OCI-LY1 (cell line): ENCODE data around the gene MAP1A.

Experiments
- H2AFZ ChIP-seq: fragments of 200-600 bp; sonication (generic), shearing (Covaris generic); 2 replicates; pipeline ENCODE4 v1.6.0; 2014; ENCODE audit warnings: antibody characterized with exemption, mild to moderate bottlenecking, low read length
- H3F3A ChIP-seq: fragments of 200-600 bp; sonication (generic), shearing (Covaris generic); 2 replicates; pipeline ENCODE4 v1.6.0; 2014; ENCODE audit warnings: mild to moderate bottlenecking, antibody characterized with exemption, low read length, moderate library complexity; ENCODE audit not compliant: insufficient read depth
- H3K27ac ChIP-seq: fragments of 200-600 bp; sonication (generic); 2 replicates; pipeline ENCODE4 v1.5.1; 2014; ENCODE audit warnings: low read length, mixed run types, mild to moderate bottlenecking, low read depth; ENCODE audit not compliant: poor library complexity, severe bottlenecking
- H3K27me3 ChIP-seq: fragments of 200-600 bp; sonication (generic); 2 replicates; pipeline ENCODE4 v1.6.0; 2014; ENCODE audit warnings: antibody characterized with exemption, mild to moderate bottlenecking, low read length, moderate library complexity; ENCODE audit not compliant: insufficient read depth
- H3K36me3 ChIP-seq: fragments of 200-600 bp; sonication (generic); 2 replicates; pipeline ENCODE4 v1.6.1; 2014; ENCODE audit warnings: mild to moderate bottlenecking, antibody characterized with exemption, low read length, moderate library complexity, mixed read lengths; ENCODE audit not compliant: insufficient read depth
- H3K4me1 ChIP-seq: fragments of 200-600 bp; sonication (generic); 2 replicates; pipeline ENCODE4 v1.5.1; 2014; ENCODE audit warnings: mild to moderate bottlenecking, low read length, moderate library complexity; ENCODE audit not compliant: insufficient read depth, severe bottlenecking
- H3K4me2 ChIP-seq: fragments of 200-600 bp; sonication (generic), shearing (Covaris generic); 2 replicates; pipeline ENCODE4 v1.6.1; 2014; ENCODE audit warnings: low read length
- H3K4me3 ChIP-seq: fragments of 200-600 bp; sonication (generic); 2 replicates; pipeline ENCODE4 v1.5.1; 2014; ENCODE audit warnings: low read length, low read depth, mild to moderate bottlenecking, mixed read lengths; ENCODE audit not compliant: poor library complexity, severe bottlenecking
- H3K79me2 ChIP-seq: fragments of 200-600 bp; shearing (Covaris generic); 2 replicates; pipeline ENCODE4 v1.6.1; 2016; ENCODE audit warnings: mixed run types, low read length, mixed read lengths; ENCODE audit not compliant: insufficient read depth
- H3K9ac ChIP-seq: fragments of 200-600 bp; sonication (generic), shearing (Covaris generic); 2 replicates; pipeline ENCODE4 v1.6.1; 2014; ENCODE audit warnings: mild to moderate bottlenecking, low read length, mixed read lengths
- H3K9me2 ChIP-seq: fragments of 200-600 bp; sonication (generic), shearing (Covaris generic); 2 replicates; pipeline ENCODE4 v1.6.1; 2014; ENCODE audit warnings: low read depth, mild to moderate bottlenecking, low read length, mixed read lengths
- H3K9me3 ChIP-seq: fragments of 200-600 bp; shearing (Covaris generic); 2 replicates; pipeline ENCODE4 v1.6.1; 2014; ENCODE audit warnings: low read length, mixed read lengths
- H4K20me1 ChIP-seq: fragments of 200-600 bp; sonication (generic), shearing (Covaris generic); 2 replicates; pipeline ENCODE4 v1.6.0; 2016; ENCODE audit warnings: mild to moderate bottlenecking, low read length; ENCODE audit not compliant: insufficient read depth
- EZH2 ChIP-seq: fragments of 200-600 bp; sonication (generic), shearing (Covaris generic); IDR thresholded peaks from 2 replicates; pipeline ENCODE4 v1.8.0; 2017; ENCODE audit warnings: borderline replicate concordance, mixed run types, mild to moderate bottlenecking, antibody characterized with exemption, low read length, moderate library complexity, mixed read lengths
- TF ChIP-seq, protein P1 (sequence below): fragments of 200-600 bp; sonication (generic), shearing (Covaris generic); IDR thresholded peaks from 2 replicates; pipeline ENCODE4 v1.5.1; 2017; ENCODE audit warnings: mild to moderate bottlenecking, antibody characterized with exemption, low read length, moderate library complexity, mixed read lengths

MAP1A gene

DNA sequence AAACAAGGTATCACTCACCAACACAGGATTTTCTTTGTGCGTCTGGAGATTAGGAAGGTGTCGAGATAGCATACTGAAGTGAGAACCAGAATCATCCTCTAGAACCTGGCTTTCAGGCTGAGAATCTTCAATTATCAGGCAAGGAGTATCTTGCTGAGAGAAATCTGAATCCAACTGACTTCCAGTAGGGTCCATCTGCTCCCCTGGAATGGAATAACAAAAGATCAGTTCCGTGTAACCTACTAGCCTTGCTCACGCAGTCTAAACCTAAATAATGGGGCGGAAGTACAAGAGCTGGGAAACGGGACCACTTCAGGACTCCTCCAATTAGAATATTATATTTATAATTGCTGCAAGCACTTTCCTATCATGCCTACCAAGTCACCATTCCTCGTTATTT is 25.1 kb upstream of the MAP1A start:
- no peaks in the 10 kb centered on the region for H3K9me3 ChIP-seq
- H3K4me3 ChIP-seq: peak overlapping the region; percentile 72
- no peaks in the 10 kb centered on the region for H3K27me3 ChIP-seq
- no peaks in the 10 kb centered on the region for H3K79me2 ChIP-seq
- peak overlapping the region; percentile 73 for H3K4me2 ChIP-seq
- H3K9me2 ChIP-seq: no peaks in the 10 kb centered on the region
- TF ChIP-seq EZH2: no peak
- TF ChIP-seq, protein P1, sequence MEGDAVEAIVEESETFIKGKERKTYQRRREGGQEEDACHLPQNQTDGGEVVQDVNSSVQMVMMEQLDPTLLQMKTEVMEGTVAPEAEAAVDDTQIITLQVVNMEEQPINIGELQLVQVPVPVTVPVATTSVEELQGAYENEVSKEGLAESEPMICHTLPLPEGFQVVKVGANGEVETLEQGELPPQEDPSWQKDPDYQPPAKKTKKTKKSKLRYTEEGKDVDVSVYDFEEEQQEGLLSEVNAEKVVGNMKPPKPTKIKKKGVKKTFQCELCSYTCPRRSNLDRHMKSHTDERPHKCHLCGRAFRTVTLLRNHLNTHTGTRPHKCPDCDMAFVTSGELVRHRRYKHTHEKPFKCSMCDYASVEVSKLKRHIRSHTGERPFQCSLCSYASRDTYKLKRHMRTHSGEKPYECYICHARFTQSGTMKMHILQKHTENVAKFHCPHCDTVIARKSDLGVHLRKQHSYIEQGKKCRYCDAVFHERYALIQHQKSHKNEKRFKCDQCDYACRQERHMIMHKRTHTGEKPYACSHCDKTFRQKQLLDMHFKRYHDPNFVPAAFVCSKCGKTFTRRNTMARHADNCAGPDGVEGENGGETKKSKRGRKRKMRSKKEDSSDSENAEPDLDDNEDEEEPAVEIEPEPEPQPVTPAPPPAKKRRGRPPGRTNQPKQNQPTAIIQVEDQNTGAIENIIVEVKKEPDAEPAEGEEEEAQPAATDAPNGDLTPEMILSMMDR: no peak
- H3K36me3 ChIP-seq: peaks cover 41% of the 10 kb centered on the region
- peak overlapping the region; percentile 60 for H3K9ac ChIP-seq
- no peaks in the 10 kb centered on the region for H4K20me1 ChIP-seq
- H3F3A ChIP-seq: no peaks in the 10 kb centered on the region
- H3K27ac ChIP-seq: no peak overlapping the region
- H2AFZ ChIP-seq: no peak overlapping the region
- peaks cover 14% of the 10 kb centered on the region for H3K4me1 ChIP-seq

GRCh38 chr15:43492673-43493601 is 24.5 kb upstream of the MAP1A start, which contains the start of gene TP53BP1:
Gene TP53BP1, minus strand, starts transcription at chr15:43493156. Its CDS starts 113 bp downstream, at chr15:43493043.
- H3K4me1 ChIP-seq: peaks cover 14% of the 10 kb centered on the region
- H3K9me2 ChIP-seq: no peaks in the 10 kb centered on the region
- no peaks in the 10 kb centered on the region for H4K20me1 ChIP-seq
- TF ChIP-seq EZH2: no peak
- TF ChIP-seq, protein P1: no peak
- H3F3A ChIP-seq: no peaks in the 10 kb centered on the region
- peaks cover 34% of the 10 kb centered on the region for H3K36me3 ChIP-seq
- H2AFZ ChIP-seq: peak within 1 kb of the TSS; percentile 97
- no peaks in the 10 kb centered on the region for H3K27me3 ChIP-seq
- H3K79me2 ChIP-seq: no peaks in the 10 kb centered on the region
- H3K27ac ChIP-seq: no peak within 1 kb of the TSS
- H3K9ac ChIP-seq: peak within 1 kb of the TSS; percentile 60
- peak within 1 kb of the TSS; percentile 73 for H3K4me2 ChIP-seq
- no peaks in the 10 kb centered on the region for H3K9me3 ChIP-seq
- H3K4me3 ChIP-seq: peak within 1 kb of the TSS; percentile 72

DNA sequence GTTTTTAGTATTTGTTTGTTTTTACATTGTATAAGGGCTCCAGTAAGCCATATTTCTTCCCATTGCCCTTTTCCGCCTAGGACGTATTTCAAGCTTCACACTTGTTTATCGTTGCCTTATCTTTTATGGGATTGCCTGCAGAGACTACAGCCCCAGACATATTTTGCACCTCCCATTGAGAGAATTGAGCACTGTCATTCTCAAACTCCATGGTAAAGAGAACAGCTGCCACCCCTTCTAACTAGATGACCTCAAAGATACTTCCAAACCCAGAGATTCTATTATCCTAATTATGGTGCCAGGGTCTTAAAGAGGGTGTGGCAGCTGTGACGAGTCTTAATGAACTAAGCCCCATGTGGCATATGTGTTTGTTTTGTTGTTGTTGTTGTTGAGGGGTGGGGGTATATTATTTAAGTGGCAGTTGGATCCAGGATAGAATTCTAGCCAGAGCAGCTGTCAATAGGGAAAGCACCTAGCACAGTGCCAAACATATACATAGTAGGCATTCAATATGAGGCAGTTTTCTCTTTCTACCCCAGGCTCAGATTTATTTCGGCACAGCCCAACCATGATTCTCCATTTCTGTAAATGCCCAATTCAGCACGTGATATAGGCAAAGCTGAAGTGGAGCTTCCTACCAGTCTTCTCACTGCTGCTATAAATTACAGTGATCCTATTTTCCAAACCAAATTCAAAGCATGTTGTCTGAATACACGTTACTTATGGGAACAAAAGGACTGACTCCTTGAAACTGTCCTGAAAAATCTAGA is 23.5 kb upstream of the MAP1A start:
- H3F3A ChIP-seq: no peaks in the 10 kb centered on the region
- peak overlapping the region; percentile 60; the same call in 1 of the 2 replicates for H3K9ac ChIP-seq
- H3K4me3 ChIP-seq: peak overlapping the region; percentile 72
- H3K79me2 ChIP-seq: no peaks in the 10 kb centered on the region
- H2AFZ ChIP-seq: peak overlapping the region; percentile 97
- no peak overlapping the region for H3K27ac ChIP-seq
- H3K4me2 ChIP-seq: peak overlapping the region; percentile 73
- no peaks in the 10 kb centered on the region for H3K9me2 ChIP-seq
- H3K27me3 ChIP-seq: no peaks in the 10 kb centered on the region
- no peaks in the 10 kb centered on the region for H4K20me1 ChIP-seq
- TF ChIP-seq EZH2: no peak
- TF ChIP-seq, protein P1: no peak
- peaks cover 24% of the 10 kb centered on the region; the same call in 1 of the 2 replicates for H3K36me3 ChIP-seq
- H3K9me3 ChIP-seq: no peaks in the 10 kb centered on the region
- peaks cover 14% of the 10 kb centered on the region for H3K4me1 ChIP-seq
